Renal cortical epithelial cell (primary cell): ENCODE measurements around the gene CPS1. TPM values are rescaled to one million over a fixed set of nuclear protein-coding genes. Genes with fewer than 3 reads are reported as not detected.
A peak's percentile ranks its signal among the peaks of the same experiment; 100 is the strongest.

ENCODE experiments used
- DNase-seq: peaks from one replicate; pipeline ENCODE4 v3.0.0-alpha.2; 2011; ENCODE audit warnings: low read depth
- total RNA-seq: library from RNA; depleted of rRNA; stranded (reverse); fragments of >200 nt; gene quantifications from 2 replicates; pipeline ENCODE4 v1.2.3, GENCODE V29; 2014

CPS1 gene
- total RNA-seq: 12.3 and 38.4 TPM in 2 replicates

DNA sequence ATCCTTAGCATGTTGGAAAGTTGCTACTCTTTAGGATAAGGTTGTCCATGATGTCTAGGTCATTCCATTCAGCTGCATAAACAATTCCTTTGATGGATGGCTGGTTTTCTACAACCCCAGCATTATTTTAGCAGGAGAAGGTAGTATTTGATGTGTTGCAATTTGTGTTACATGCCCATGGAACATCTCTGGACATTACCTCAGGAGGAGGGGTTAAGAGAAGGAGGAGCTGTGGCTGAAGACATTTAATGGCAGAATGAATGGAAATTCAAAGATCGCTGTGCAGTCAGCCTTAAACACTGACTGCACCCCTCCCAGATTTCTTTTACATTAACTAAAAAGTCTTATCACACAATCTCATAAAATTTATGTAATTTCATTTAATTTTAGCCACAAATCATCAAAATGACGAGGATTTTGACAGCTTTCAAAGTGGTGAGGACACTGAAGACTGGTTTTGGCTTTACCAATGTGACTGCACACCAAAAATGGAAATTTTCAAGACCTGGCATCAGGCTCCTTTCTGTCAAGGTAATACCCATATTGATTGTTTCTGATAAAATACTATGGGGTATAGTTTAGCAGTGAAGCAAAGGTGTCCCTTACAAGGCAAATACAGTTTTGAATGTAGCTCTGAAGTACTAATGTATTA, at the start of gene CPS1:
Gene CPS1 (plus strand): TSS at position 271 of the 652 bp plus-strand sequence. CDS start 135 bp downstream, at position 406.
- DNase-seq: no peak

GRCh38 chr2:210515911-210516310, 40.5 kb upstream of the CPS1 start:
- no peak for DNase-seq

DNA sequence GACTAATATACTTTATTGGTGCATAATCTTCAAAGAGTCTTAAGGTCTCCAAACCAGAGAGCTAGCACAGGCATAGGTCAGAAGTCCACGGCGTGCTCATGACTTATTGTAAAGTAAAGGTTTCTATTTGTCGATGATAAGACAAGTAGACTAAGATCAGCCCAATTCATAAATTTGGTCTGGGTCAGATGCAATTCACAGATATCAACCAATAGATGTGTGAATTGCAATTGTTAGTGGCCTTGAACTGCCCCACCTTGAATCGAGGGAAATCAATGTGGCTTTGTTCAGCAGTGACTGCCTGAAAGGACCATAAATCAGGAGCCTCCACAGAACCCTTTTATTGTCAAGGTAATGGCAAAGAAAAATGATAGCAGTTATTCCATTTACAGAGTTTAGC, 39.1 kb upstream of the CPS1 start:
- DNase-seq: no peak

DNA sequence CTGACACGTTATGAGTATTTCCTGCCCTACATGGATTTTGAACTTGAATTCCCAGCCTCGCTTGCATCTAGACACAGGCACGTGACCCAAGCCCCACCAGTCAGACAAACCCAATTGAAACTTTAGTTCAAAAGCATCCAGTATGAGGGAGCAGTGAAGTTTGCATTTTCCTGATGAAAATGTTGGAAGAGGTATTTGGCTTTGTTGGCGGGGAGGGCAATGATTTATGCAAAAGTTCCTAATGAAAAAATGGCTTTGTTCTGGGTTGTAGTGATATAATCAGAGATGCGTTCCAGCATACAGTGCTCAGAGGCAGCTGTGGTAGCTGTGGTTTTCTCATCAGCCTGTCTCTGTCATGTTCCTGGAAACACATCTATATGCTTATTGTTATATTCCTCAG, 36.8 kb upstream of the CPS1 start:
- DNase-seq: no peak

DNA sequence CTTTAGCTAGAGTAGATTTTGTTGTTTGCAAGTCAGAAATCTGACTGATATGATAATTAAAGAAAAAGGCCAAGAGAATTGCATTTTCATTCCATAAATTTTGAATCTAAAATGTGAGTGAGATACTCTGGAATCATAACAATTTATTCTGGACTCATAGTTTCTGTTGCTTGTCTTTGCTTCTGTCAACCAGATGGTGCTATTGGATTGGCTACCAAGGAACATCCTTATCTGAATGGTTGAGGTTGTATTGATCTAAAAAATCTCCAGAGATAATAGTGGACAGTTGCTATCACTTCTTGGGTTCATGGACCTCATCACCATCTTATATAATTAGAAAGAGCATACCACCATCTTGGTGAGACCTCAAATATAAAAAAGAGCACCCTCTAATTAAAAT, 34.0 kb upstream of the CPS1 start:
- no peak for DNase-seq

DNA sequence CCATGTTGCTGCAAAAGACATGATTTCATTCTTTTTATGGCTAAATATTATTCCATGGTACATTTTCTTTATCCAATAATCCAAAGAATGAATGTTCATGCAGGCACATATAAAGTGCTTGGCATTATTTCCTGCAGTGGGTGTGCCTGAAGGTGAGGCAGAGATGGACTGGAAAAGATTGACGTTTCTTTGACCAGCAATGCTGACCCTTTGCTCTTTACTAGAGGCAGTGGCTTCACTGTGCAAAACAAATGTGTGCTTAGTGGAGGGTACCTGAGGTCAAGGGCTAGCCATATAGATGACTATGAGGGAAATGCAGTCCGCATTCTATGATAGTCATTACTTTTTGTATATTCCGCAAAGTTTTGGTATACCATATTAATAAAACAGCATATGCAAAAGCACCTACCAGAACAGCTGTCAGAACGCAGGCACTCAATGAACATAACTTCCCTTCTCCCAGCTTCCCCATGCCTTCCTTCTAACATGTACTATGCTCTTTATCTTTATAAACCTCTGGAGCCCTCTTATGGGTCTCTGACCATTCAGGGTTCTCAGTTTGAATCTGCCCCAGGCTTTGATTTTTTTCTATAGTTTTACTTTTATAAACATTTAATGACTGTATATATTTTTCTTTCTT, 32.6 kb upstream of the CPS1 start:
- no peak for DNase-seq

DNA sequence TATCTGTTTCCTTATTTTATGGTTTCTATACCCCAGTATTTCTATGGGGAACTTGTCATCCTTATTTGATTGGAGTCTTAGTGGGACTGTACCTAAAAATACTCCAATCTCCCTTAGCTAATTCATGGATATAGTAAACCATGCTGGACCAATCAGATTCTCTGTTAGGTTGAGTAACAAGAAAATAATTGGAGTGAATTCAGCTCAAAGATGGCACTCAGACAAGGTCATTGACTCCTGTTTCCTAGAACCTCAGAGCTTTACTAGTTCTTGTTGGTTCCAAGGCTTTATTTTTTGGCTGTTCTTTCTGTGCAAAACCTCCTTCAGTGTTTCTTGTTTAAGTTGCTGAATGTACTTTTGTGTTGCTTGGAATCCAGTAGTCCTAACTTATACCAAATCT, 31.9 kb upstream of the CPS1 start:
- no peak for DNase-seq

GRCh38 chr2:210527286-210527685, 29.1 kb upstream of the CPS1 start:
- DNase-seq: peak; percentile 48

DNA sequence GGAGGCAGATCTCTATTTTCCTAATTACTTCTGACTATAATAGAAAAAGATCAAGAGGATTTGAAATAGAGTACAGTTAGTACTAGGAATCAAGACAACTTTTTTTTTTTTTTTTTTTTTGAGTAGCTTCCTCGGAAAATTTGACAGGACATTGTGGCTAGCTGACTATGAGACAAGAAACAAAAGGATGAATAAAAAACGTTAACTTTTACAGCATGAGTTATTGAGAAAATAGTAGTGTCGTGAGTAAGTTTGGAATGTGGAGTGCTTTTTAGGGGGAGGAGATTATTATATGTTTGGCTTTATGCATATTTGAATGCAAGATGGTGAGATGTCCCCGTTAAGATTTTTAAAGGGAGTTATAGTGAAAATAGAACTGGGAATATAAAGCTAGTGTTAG, 27.7 kb upstream of the CPS1 start:
- DNase-seq: no peak

DNA sequence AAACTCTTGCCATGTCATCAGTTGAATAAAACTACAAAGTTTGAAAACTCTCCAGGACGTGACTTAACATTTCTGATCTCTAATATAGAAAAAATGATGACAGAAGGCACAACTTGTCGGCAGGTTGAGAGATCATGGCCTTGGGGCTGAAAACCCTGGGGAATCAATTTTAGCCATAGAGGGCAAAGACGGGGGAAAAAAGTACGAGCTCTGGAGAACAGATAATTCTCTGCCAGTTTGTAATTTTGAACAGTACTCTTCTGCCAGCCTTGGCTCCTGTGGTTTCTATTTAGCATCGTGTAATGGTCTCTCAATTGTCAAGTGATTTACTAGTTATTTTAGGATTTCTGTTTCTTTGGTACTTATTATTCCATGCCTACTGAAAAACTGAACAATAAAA, 25.3 kb upstream of the CPS1 start:
- DNase-seq: no peak

DNA sequence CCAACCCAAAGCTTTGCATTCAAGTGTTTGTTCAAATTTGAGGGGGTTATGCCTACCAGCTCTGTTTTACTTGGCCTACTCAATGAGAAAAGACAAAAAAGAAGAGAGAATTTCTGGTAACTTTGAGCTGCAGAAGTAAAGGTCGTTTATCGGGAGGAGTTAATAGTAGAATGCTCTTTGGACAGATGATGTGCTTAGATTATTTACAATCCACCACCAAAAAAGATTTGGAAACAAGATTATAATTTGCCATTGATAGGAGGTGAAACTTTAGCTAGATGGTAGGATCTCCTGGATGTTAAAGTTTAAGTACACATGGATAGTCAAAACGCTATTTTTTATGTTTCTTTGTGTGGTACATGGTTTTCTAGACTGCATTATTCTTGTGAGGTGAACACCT, 24.9 kb upstream of the CPS1 start:
- no peak for DNase-seq

- DNase-seq: no peak
Measured at GRCh38 chr2:210533389-210533788, 23.0 kb upstream of the CPS1 start.

- DNase-seq: no peak
Measured at GRCh38 chr2:210534879-210535278, 21.5 kb upstream of the CPS1 start.

DNA sequence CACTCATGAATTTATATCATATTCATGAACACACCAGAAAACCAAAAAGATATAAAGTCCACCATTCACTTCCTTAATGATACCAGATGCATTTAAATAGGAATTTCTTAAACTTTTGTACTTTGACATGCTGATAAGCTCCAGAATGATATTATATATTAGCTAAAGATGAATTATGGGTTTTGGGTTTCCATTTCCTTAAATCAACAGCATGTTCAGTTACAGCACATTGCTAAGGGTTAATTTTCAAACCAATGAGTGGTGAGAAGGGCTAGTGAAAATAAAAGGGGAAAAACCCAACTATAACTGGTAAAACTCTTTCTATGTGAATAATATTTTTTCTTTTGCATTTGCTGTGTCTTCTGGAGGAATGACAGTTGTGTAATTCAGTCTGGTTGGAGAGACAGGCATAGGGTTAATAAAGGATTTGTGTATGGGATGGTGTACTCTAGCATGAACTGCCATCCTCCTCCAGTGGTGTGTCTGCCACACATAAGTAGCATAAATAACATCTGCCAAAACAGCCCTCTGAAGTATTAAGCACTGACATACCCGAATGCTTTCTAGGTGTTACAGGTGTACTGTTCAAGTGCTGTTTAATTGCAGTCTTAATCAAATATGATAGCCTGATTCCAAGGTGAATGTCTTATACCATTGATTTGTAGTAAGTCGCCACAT, 19.3 kb upstream of the CPS1 start:
- DNase-seq: peak; percentile 18

DNA sequence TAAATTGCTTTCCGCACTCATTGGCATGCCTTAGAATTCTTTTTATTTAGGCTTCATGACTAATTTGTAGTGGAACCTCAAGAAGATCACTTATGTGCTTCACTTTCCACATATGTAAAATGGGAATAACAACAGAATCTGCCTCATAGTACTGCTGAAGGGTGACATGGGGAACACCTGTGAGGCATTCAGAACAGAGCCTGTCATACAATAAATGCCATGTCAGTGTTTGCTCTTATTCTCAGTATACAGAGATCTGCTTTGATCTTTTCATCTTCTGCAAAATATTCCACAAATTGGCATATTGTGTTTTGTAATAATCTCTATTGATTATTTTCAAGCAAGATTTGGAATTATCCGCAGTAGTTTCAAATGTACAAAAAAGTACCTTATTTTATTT, 17.4 kb upstream of the CPS1 start:
- no peak for DNase-seq

- DNase-seq: peak; percentile 52
Measured at GRCh38 chr2:210539578-210540416, 16.6 kb upstream of the CPS1 start.

GRCh38 chr2:210540471-210540870, 15.9 kb upstream of the CPS1 start:
- DNase-seq: peak; percentile 32

GRCh38 chr2:210540900-210541289, 15.5 kb upstream of the CPS1 start:
- peak; percentile 78 for DNase-seq

- peak; percentile 57 for DNase-seq
Measured at GRCh38 chr2:210541290-210541902, 15.0 kb upstream of the CPS1 start.

GRCh38 chr2:210544007-210544590, 12.3 kb upstream of the CPS1 start:
- DNase-seq: no peak

DNA sequence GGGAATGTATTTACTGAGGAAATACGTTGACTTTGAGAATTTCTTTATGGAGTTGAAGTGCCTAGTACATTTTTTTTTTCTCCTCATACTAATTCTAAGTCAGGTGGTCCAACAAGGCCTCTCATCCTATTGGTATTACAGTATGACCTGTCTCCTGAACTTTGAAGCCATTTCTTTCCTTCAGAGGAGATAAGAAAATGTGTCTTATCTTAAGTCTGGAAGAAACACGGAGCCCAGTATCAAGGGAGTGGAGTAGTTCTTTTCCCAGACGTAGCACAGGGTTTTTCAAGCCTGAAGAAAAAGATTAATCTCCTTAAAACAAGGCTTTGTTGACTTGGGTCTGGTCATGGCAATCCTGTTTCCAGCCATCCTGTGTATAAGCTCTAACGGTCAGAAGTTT, 11.6 kb upstream of the CPS1 start:
- DNase-seq: no peak
